Thoracic aorta (tissue), 2 donors: ENCODE measurements around the gene SLC25A30. TPM values are rescaled to one million over a fixed set of nuclear protein-coding genes. Genes with fewer than 3 reads are reported as not detected.
A peak's percentile ranks its signal among the peaks of the same experiment; 100 is the strongest.

Experiments used
- ATAC-seq: fragments of 150-250 bp; one replicate; pipeline ENCODE4 v1.8.0; 2017; ENCODE audit warnings: low read depth; ENCODE audit not compliant: insufficient number of reproducible peaks, low FRiP score
- DNase-seq: peaks from one replicate; pipeline ENCODE4 v3.0.0-alpha.2; 2020; ENCODE audit warnings: low spot score
- H3K27ac ChIP-seq, 2 donors: fragments of 200-600 bp; sonication (generic); 1 replicate in 1 of 2; 2 replicates in 1 of 2; pipeline ENCODE4 v1.5.1; 2016; ENCODE audit warnings: mild to moderate bottlenecking in 2 of 2, moderate library complexity in 2 of 2
- H3K27me3 ChIP-seq: fragments of 200-600 bp; sonication (generic); replicated peaks from 2 replicates; pipeline ENCODE4 v1.6.0; 2016; ENCODE audit warnings: mild to moderate bottlenecking; ENCODE audit not compliant: insufficient read depth
- H3K36me3 ChIP-seq: fragments of 200-600 bp; sonication (generic); one replicate; pipeline ENCODE4 v1.5.1; 2016
- H3K4me1 ChIP-seq, 2 donors: fragments of 200-600 bp; sonication (generic); 1 replicate in 1 of 2; 2 replicates in 1 of 2; pipeline versions ENCODE4 v1.5.1 to v1.6.0; 2016; ENCODE audit warnings: low read depth in 2 of 2, mild to moderate bottlenecking in 1 of 2; ENCODE audit not compliant: control insufficient read depth in 1 of 2
- H3K4me3 ChIP-seq: fragments of 200-600 bp; sonication (generic); 2 replicates; pipeline ENCODE4 v1.5.1; 2016; ENCODE audit warnings: mild to moderate bottlenecking
- H3K9me3 ChIP-seq: fragments of 200-600 bp; sonication (generic); 2 replicates; pipeline ENCODE4 v1.5.1; 2016
- CTCF ChIP-seq: fragments of 200-600 bp; sonication (generic); IDR thresholded peaks from one replicate; pipeline ENCODE4 v1.5.1; 2019; ENCODE audit warnings: antibody characterized with exemption
- total RNA-seq, 2 donors: library from RNA; depleted of rRNA; stranded (reverse); fragments of >200 nt; gene quantifications; one replicate each; pipeline versions ENCODE4 v1.1.0 to v1.2.3, GENCODE V29; 2016

The SLC25A30 gene
- total RNA-seq, 2 donors from 2014 or later = 18.7 to 19.9 TPM

GRCh38 chr13:45374917-45375316, 43.3 kb downstream of the SLC25A30 start:
- no peak for TF ChIP-seq CTCF
- H3K9me3 ChIP-seq = no peaks in the 10 kb centered on the region
- ATAC-seq = no peak
- H3K4me3 ChIP-seq = no peak overlapping the region
- H3K36me3 ChIP-seq = peaks cover 4% of the 10 kb centered on the region
- H3K4me1 ChIP-seq = peaks cover 6 to 10% of the 10 kb centered on the region in 2 donors
- no peak for DNase-seq
- H3K27me3 ChIP-seq = no peaks in the 10 kb centered on the region
- no peak overlapping the region for H3K27ac ChIP-seq

GRCh38 chr13:45373162-45373547, 45.0 kb downstream of the SLC25A30 start:
- H3K27ac ChIP-seq = no peak overlapping the region
- H3K4me3 ChIP-seq = no peak overlapping the region
- ATAC-seq (no peak), DNase-seq (no peak)
- no peak for TF ChIP-seq CTCF
- no peaks in the 10 kb centered on the region for H3K27me3 ChIP-seq
- no peaks in the 10 kb centered on the region for H3K9me3 ChIP-seq
- peaks cover 6 to 18% of the 10 kb centered on the region in 2 donors for H3K4me1 ChIP-seq
- peaks cover 5% of the 10 kb centered on the region for H3K36me3 ChIP-seq

GRCh38 chr13:45372189-45373161, 45.7 kb downstream of the SLC25A30 start:
- Histone ChIP-seq H3K4me3 (no peak overlapping the region), H3K9me3 (no peaks in the 10 kb centered on the region)
- no peak for ATAC-seq

GRCh38 chr13:45370922-45371406, 47.2 kb downstream of the SLC25A30 start:
- H3K4me1 ChIP-seq = peaks cover 9 to 28% of the 10 kb centered on the region in 2 donors
- peak; percentile 94 for TF ChIP-seq CTCF
- ATAC-seq (no peak), DNase-seq (peak; percentile 8)
- no peaks in the 10 kb centered on the region for H3K9me3 ChIP-seq
- H3K36me3 ChIP-seq = peaks cover 5% of the 10 kb centered on the region
- H3K27ac ChIP-seq = no peak overlapping the region
- H3K4me3 ChIP-seq = peak overlapping the region; percentile 54
- H3K27me3 ChIP-seq = no peaks in the 10 kb centered on the region

More at GRCh38 chr13:45372189-45373161, 45.7 kb downstream of the SLC25A30 start:
- Histone ChIP-seq H3K36me3 (peaks cover 5% of the 10 kb centered on the region), H3K27ac (no peak overlapping the region), H3K4me1 (peaks cover 9 to 25% of the 10 kb centered on the region in 2 donors), H3K27me3 (no peaks in the 10 kb centered on the region)
- TF ChIP-seq CTCF = no peak
- no peak for DNase-seq

- no peak for TF ChIP-seq CTCF
- DNase-seq = no peak
Observed at GRCh38 chr13:45369116-45369515, 49.1 kb downstream of the SLC25A30 start.

More at GRCh38 chr13:45369116-45369515, 49.1 kb downstream of the SLC25A30 start:
- no peak for ATAC-seq
- Histone ChIP-seq H3K9me3 (no peaks in the 10 kb centered on the region), H3K4me3 (no peak overlapping the region), H3K27ac (no peak overlapping the region), H3K27me3 (no peaks in the 10 kb centered on the region), H3K36me3 (peaks cover 5% of the 10 kb centered on the region), H3K4me1 (peaks cover 9 to 28% of the 10 kb centered on the region in 2 donors)
